PC-3 (cell line): ENCODE data around the gene NRL.

ENCODE experiments used
- CTCF ChIP-seq: fragments of 300-600 bp; sonication (generic); conservative IDR thresholded peaks from 2 replicates; pipeline ENCODE4 v1.5.1; 2017; ENCODE audit warnings: antibody characterized with exemption, low read depth, mild to moderate bottlenecking, low read length
- EZH2phosphoT487 ChIP-seq: fragments of 300-600 bp; sonication (generic); IDR thresholded peaks from 2 replicates; pipeline ENCODE4 v1.6.1; 2018; ENCODE audit warnings: mild to moderate bottlenecking, antibody characterized with exemption, low read length, borderline replicate concordance

DNA sequence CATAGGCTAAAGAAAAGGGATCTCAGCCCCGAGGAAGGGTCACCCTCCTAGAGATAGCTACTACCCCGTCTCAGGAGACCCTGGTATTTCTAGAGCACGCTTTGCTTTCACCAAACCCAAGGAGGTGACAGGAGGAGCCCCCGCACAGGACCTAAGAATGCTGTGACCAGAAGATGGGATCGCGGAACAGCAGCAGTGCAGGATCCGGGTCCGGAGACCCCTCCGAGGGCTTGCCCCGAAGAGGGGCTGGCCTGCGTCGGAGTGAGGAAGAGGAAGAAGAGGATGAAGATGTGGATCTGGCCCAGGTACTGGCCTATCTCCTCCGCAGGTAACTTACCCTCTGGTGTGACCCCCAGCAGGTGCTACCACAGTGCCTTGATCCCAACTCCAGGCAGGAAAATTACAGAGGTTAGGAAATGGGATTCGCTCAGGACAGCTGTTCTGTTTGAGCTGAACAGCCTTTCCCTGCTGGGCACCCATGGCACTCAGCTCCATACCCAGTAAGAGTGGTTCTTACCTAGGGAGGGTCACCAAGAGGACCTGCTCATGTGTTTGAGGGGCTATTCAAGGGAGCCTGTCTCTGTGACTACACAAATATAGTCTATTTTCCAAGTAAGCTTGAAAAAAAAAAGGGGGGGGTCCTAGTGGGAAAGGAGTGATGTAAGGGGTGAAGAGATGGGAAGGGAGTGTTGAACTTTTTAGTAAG, 826 bp upstream of the NRL start:
- TF ChIP-seq CTCF (no peak), EZH2phosphoT487 (no peak)
